Loucy (cell line): ENCODE data around the gene S1PR2.

Source experiments
- H2AFZ ChIP-seq: fragments of 200-600 bp; sonication (generic); 2 replicates; pipeline ENCODE4 v1.6.0; 2016; ENCODE audit warnings: antibody characterized with exemption, mild to moderate bottlenecking, low read length, moderate library complexity
- H3F3A ChIP-seq: fragments of 200-600 bp; 2 replicates; pipeline ENCODE4 v1.6.0; 2016; ENCODE audit warnings: antibody characterized with exemption, low read depth, mild to moderate bottlenecking
- H3K27me3 ChIP-seq: fragments of 200-600 bp; sonication (generic); 2 replicates; pipeline ENCODE4 v1.6.1; 2014; ENCODE audit warnings: low read length, mild to moderate bottlenecking; ENCODE audit not compliant: insufficient read depth, poor library complexity, severe bottlenecking
- H3K36me3 ChIP-seq: fragments of 200-600 bp; sonication (generic); 2 replicates; pipeline ENCODE4 v1.6.1; 2016; ENCODE audit warnings: low read length; ENCODE audit not compliant: insufficient read depth
- H3K4me1 ChIP-seq: fragments of 200-600 bp; sonication (generic); 2 replicates; pipeline ENCODE4 v1.5.1; 2014; ENCODE audit warnings: low read length, mild to moderate bottlenecking; ENCODE audit not compliant: insufficient read depth, poor library complexity, severe bottlenecking
- H3K4me2 ChIP-seq: fragments of 200-600 bp; sonication (generic); 2 replicates; pipeline ENCODE4 v1.6.0; 2014; ENCODE audit warnings: antibody characterized with exemption, low read length, low read depth, mild to moderate bottlenecking; ENCODE audit not compliant: poor library complexity, severe bottlenecking
- H3K4me3 ChIP-seq: fragments of 200-600 bp; sonication (generic); 2 replicates; pipeline ENCODE4 v1.5.1; 2014; ENCODE audit warnings: low read length, mild to moderate bottlenecking, mixed read lengths; ENCODE audit not compliant: poor library complexity, severe bottlenecking
- H3K79me2 ChIP-seq: fragments of 200-600 bp; sonication (generic); 2 replicates; pipeline ENCODE4 v1.6.1; 2014; ENCODE audit warnings: low read length; ENCODE audit not compliant: insufficient read depth
- H3K9ac ChIP-seq: fragments of 200-600 bp; sonication (generic); 2 replicates; pipeline ENCODE4 v1.6.0; 2014; ENCODE audit warnings: mild to moderate bottlenecking, low read depth, low read length, moderate library complexity; ENCODE audit not compliant: poor library complexity, severe bottlenecking
- H3K9me2 ChIP-seq: fragments of 200-600 bp; sonication (generic); replicated peaks from 2 replicates; pipeline ENCODE4 v1.6.1; 2016; ENCODE audit warnings: low read depth, low read length, mixed read lengths
- H3K9me3 ChIP-seq: fragments of 200-600 bp; sonication (generic); 2 replicates; pipeline ENCODE4 v1.6.1; 2014; ENCODE audit warnings: mild to moderate bottlenecking, antibody characterized with exemption, low read length, low read depth; ENCODE audit not compliant: insufficient read depth
- H4K20me1 ChIP-seq: fragments of 200-600 bp; sonication (generic); 2 replicates; pipeline ENCODE4 v1.6.0; 2014; ENCODE audit warnings: antibody characterized with exemption, low read length, mild to moderate bottlenecking; ENCODE audit not compliant: insufficient read depth, poor library complexity, severe bottlenecking
- EZH2phosphoT487 ChIP-seq: fragments of 200-600 bp; IDR thresholded peaks from 2 replicates; pipeline ENCODE4 v1.6.1; 2018; ENCODE audit warnings: antibody characterized with exemption, mild to moderate bottlenecking, moderate library complexity, borderline replicate concordance
- TF ChIP-seq, protein P1 (sequence below): fragments of 200-600 bp; sonication (generic); conservative IDR thresholded peaks from 2 replicates; pipeline ENCODE4 v1.5.1; 2014; ENCODE audit warnings: mild to moderate bottlenecking, antibody characterized with exemption, low read length

S1PR2 gene

GRCh38 chr19:10183926-10184325 lies 47.2 kb downstream of the S1PR2 start:
- no peaks in the 10 kb centered on the region for H3K27me3 ChIP-seq
- H3K4me1 ChIP-seq = no peaks in the 10 kb centered on the region
- H3F3A ChIP-seq = no peaks in the 10 kb centered on the region
- H3K79me2 ChIP-seq = peaks cover 78% of the 10 kb centered on the region
- no peaks in the 10 kb centered on the region for H3K9me2 ChIP-seq
- H3K9ac ChIP-seq = no peak overlapping the region
- no peak overlapping the region for H2AFZ ChIP-seq
- H3K36me3 ChIP-seq = peaks cover 77% of the 10 kb centered on the region; the same call in 1 of the 2 replicates
- no peaks in the 10 kb centered on the region for H3K9me3 ChIP-seq
- no peak for TF ChIP-seq EZH2phosphoT487
- TF ChIP-seq, protein P1, sequence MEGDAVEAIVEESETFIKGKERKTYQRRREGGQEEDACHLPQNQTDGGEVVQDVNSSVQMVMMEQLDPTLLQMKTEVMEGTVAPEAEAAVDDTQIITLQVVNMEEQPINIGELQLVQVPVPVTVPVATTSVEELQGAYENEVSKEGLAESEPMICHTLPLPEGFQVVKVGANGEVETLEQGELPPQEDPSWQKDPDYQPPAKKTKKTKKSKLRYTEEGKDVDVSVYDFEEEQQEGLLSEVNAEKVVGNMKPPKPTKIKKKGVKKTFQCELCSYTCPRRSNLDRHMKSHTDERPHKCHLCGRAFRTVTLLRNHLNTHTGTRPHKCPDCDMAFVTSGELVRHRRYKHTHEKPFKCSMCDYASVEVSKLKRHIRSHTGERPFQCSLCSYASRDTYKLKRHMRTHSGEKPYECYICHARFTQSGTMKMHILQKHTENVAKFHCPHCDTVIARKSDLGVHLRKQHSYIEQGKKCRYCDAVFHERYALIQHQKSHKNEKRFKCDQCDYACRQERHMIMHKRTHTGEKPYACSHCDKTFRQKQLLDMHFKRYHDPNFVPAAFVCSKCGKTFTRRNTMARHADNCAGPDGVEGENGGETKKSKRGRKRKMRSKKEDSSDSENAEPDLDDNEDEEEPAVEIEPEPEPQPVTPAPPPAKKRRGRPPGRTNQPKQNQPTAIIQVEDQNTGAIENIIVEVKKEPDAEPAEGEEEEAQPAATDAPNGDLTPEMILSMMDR = no peak
- no peak overlapping the region for H3K4me2 ChIP-seq
- H4K20me1 ChIP-seq = peaks cover 63% of the 10 kb centered on the region
- no peak overlapping the region for H3K4me3 ChIP-seq

DNA sequence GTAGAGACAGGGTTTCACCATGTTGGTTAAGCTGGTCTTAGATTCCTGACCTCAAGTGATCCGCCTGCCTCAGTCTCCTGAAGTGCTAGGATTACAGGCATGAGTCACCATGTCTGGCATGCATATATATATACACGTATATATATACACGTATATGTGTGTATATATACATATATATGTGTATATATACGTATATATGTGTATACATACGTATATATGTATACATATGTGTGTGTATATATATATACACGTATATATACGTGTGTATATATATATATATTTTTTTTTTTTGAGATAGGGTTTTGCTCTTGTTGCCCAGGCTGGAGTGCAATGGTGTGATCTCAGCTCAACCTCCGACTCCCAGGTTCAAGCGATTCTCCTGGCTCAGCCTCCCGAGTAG lies 48.3 kb downstream of the S1PR2 start:
- Histone ChIP-seq H3K79me2 (peaks cover 67% of the 10 kb centered on the region), H3F3A (no peaks in the 10 kb centered on the region), H3K4me2 (no peak overlapping the region), H3K9me2 (no peaks in the 10 kb centered on the region), H3K4me1 (no peaks in the 10 kb centered on the region), H4K20me1 (peaks cover 53% of the 10 kb centered on the region), H3K27me3 (no peaks in the 10 kb centered on the region), H3K36me3 (peaks cover 75% of the 10 kb centered on the region; the same call in 1 of the 2 replicates), H3K4me3 (no peak overlapping the region), H2AFZ (no peak overlapping the region), H3K9ac (no peak overlapping the region), H3K9me3 (no peaks in the 10 kb centered on the region)
- no peak for TF ChIP-seq EZH2phosphoT487
- TF ChIP-seq, protein P1 = no peak

DNA sequence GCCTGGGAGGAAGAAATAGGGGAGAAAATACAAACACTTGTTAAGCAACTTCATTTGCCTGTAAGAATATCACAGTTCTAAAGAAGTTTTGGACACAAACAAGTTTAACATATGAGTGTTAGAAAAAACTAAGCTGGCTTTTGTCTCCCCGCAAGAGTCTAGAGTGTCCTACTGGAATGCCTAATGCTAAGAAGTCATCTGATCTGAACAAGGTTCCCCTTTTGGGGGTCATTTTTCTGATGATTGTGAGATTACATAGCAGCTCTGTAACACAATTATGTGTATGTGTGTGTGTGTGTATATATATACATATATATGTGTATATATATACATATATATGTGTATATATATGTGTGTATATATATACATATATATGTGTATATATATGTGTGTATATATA lies 49.1 kb downstream of the S1PR2 start:
- no peaks in the 10 kb centered on the region for H3K4me1 ChIP-seq
- H3K4me3 ChIP-seq = no peak overlapping the region
- no peaks in the 10 kb centered on the region for H3K9me2 ChIP-seq
- peaks cover 59% of the 10 kb centered on the region for H3K79me2 ChIP-seq
- H3K9me3 ChIP-seq = no peaks in the 10 kb centered on the region
- H3K9ac ChIP-seq = no peak overlapping the region
- H3K27me3 ChIP-seq = no peaks in the 10 kb centered on the region
- TF ChIP-seq, protein P1 = no peak
- no peak for TF ChIP-seq EZH2phosphoT487
- H3K36me3 ChIP-seq = peaks cover 73% of the 10 kb centered on the region
- H3F3A ChIP-seq = no peaks in the 10 kb centered on the region
- H3K4me2 ChIP-seq = no peak overlapping the region
- H4K20me1 ChIP-seq = peaks cover 46% of the 10 kb centered on the region
- H2AFZ ChIP-seq = no peak overlapping the region
